ENCODE results near the gene PLD3.

DNA sequence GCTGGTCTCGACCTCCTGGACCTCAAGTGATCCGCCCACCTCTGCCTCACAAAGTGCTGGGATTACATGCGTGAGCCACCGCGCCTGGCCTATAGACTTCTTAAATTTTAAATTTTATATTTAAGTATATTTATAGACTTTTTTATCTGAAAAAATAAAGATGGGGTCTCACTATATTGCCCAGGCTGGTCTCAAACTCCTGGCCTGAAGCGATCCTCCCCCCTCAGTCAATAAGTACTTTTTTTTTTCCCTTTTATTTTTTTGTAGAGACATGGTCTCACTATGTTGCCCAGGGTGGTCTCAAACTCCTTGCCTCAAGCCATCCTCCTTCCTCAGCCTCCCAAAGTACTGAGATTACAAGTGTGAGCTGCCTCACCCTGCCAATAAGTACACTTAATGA is 75.4 kb downstream of the PLD3 start:
- TF ChIP-seq CTCF (IDR thresholded peaks at IDR 0.05) (no peak), POLR2A (IDR thresholded peaks at IDR 0.05) (no peak)
